GM12801 (cell line): ENCODE data around the gene DLX2.

Experiments
- CTCF ChIP-seq: IDR thresholded peaks from one replicate; pipeline ENCODE4 v1.5.1; 2011; ENCODE audit warnings: control low read depth; ENCODE audit not compliant: insufficient read length; ENCODE audit errors: extremely low read depth

The DLX2 gene

GRCh38 chr2:172109988-172110811 is 7.5 kb upstream of the DLX2 start:
- TF ChIP-seq CTCF: no peak

- no peak for TF ChIP-seq CTCF
These were observed 6.7 kb upstream of the DLX2 start for GRCh38 chr2:172109256-172109987.

GRCh38 chr2:172108587-172108930 is 5.9 kb upstream of the DLX2 start:
- no peak for TF ChIP-seq CTCF

GRCh38 chr2:172107690-172108586 is 5.2 kb upstream of the DLX2 start:
- no peak for TF ChIP-seq CTCF

GRCh38 chr2:172106108-172106961 is 3.6 kb upstream of the DLX2 start:
- no peak for TF ChIP-seq CTCF

- no peak for TF ChIP-seq CTCF
These were observed 2.9 kb upstream of the DLX2 start for GRCh38 chr2:172105471-172106107.
